Measurements from ENCODE around the gene B2M.
"Not testable (repeated sequence)": the region's sequence is repeated elsewhere in the genome, so short reads cannot be mapped to it uniquely, and the experiment has no call there.

B2M gene

GRCh38 chr15:44726568-44727484 lies 15.5 kb downstream of the B2M start:
- TF ChIP-seq CTCF (IDR thresholded peaks at IDR 0.05; ENCODE audit: low read depth, low read length) (peak; percentile 6), MAX (IDR thresholded peaks at IDR 0.05; ENCODE audit: low read depth, low read length) (peak; percentile 82), POLR2A (IDR thresholded peaks at IDR 0.05; ENCODE audit: extremely low read depth, insufficient read length) (peak; percentile 42), MYC (IDR thresholded peaks at IDR 0.05; ENCODE audit: low read depth, low read length) (peak; percentile 87)
- peak overlapping the region; percentile 42 for H3K4me3 ChIP-seq (ENCODE audit: low read depth, low read length)
- peak; percentile 97 for DNase-seq (ENCODE audit: low read depth)

- H3K4me3 ChIP-seq (ENCODE audit: low read depth, low read length) = peak overlapping the region; percentile 39
- TF ChIP-seq POLR2A (IDR thresholded peaks at IDR 0.05; ENCODE audit: extremely low read depth, insufficient read length) (no peak), MAX (IDR thresholded peaks at IDR 0.05; ENCODE audit: low read depth, low read length) (no peak), CTCF (IDR thresholded peaks at IDR 0.05; ENCODE audit: low read depth, low read length) (no peak), MYC (IDR thresholded peaks at IDR 0.05; ENCODE audit: low read depth, low read length) (no peak)
- no peak for DNase-seq (ENCODE audit: low read depth)
Observed at GRCh38 chr15:44727485-44728231, 16.3 kb downstream of the B2M start.

- not testable (repeated sequence) for DNase-seq (ENCODE audit: low read depth)
- peak overlapping the region; percentile 79 for H3K4me3 ChIP-seq (ENCODE audit: low read depth, low read length)
Observed at GRCh38 chr15:44728232-44728575, 16.9 kb downstream of the B2M start.

- TF ChIP-seq CTCF (IDR thresholded peaks at IDR 0.05; ENCODE audit: low read depth, low read length) (no peak), MYC (IDR thresholded peaks at IDR 0.05; ENCODE audit: low read depth, low read length) (peak; percentile 63), MAX (IDR thresholded peaks at IDR 0.05; ENCODE audit: low read depth, low read length) (peak; percentile 56; the same call in 1 of the 2 replicates), POLR2A (IDR thresholded peaks at IDR 0.05; ENCODE audit: extremely low read depth, insufficient read length) (peak; percentile 74)
- H3K4me3 ChIP-seq (ENCODE audit: low read depth, low read length) = peak overlapping the region; percentile 79
- peak; percentile 96 for DNase-seq (ENCODE audit: low read depth)
Observed at GRCh38 chr15:44728576-44729407, 17.5 kb downstream of the B2M start.

- peak overlapping the region; percentile 79 for H3K4me3 ChIP-seq (ENCODE audit: low read depth, low read length)
- TF ChIP-seq MAX (IDR thresholded peaks at IDR 0.05; ENCODE audit: low read depth, low read length) (peak; percentile 17; the same call in 1 of the 2 replicates), MYC (IDR thresholded peaks at IDR 0.05; ENCODE audit: low read depth, low read length) (no peak)
- DNase-seq (ENCODE audit: low read depth) = peak; percentile 30
Observed at GRCh38 chr15:44729408-44730127, 18.3 kb downstream of the B2M start.

- no peak for DNase-seq (ENCODE audit: low read depth)
- no peak overlapping the region for H3K4me3 ChIP-seq (ENCODE audit: low read depth, low read length)
- TF ChIP-seq MAX (IDR thresholded peaks at IDR 0.05; ENCODE audit: low read depth, low read length) (no peak), POLR2A (IDR thresholded peaks at IDR 0.05; ENCODE audit: extremely low read depth, insufficient read length) (no peak), CTCF (IDR thresholded peaks at IDR 0.05; ENCODE audit: low read depth, low read length) (no peak), MYC (IDR thresholded peaks at IDR 0.05; ENCODE audit: low read depth, low read length) (no peak)
Observed at GRCh38 chr15:44734839-44735481, 23.6 kb downstream of the B2M start.

All from NB4 (cell line).